ENCODE data around the gene SNRK. TPM values are rescaled to one million over a fixed set of nuclear protein-coding genes. Genes with fewer than 3 reads are reported as not detected.

The SNRK gene
- polyA plus RNA-seq, 3 donors: 12.8 to 19.7 (median 16.1) TPM

DNA sequence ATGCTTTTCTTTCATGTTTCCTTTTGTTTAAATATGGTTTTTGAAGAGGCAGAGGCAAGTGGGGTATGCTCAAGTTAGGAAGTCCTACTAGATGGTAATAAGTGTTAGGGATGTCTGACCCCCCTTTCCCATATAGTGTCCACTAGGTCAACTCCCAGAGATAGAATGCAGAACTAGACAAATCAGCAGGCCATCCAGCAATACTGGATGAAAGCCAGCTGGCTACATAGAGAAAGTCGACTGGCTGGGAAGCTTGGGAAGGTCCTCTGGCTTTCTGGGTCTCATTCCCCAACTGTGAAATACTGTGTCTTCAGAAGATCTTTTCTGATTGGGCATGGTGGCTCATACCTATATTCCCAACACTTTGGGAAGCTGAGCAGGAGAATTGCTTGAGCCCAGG lies 113.8 kb downstream of the SNRK start:
- Mint-ChIP-seq H3K9me3 (no peaks in the 10 kb centered on the region), H3K4me1 (peaks cover 4% of the 10 kb centered on the region), H3K36me3 (peaks cover 10% of the 10 kb centered on the region in 2 donors), H3K27me3 (ENCODE audit: low read depth in 3 of 3) (peaks cover 0 to 2% (median 0%) of the 10 kb centered on the region in 3 donors), H3K4me3 (no peak overlapping the region), H3K27ac (no peak overlapping the region)
- Histone ChIP-seq H3K9ac (ENCODE audit: insufficient read depth, low read length, poor library complexity, severe bottlenecking) (no peak overlapping the region), H4K20me1 (ENCODE audit: insufficient read depth, low read length) (no peaks in the 10 kb centered on the region), H3K4me2 (replicated peaks; ENCODE audit: extremely low read depth, low read length, poor library complexity, severe bottlenecking) (no peak overlapping the region), H3K27ac (ENCODE audit: low read depth in 1 of 2, low read length in 2 of 2) (no peak overlapping the region), H2AFZ (ENCODE audit: insufficient read depth, low read depth, low read length, poor library complexity, severe bottlenecking) (no peak overlapping the region), H3K27me3 (ENCODE audit: control insufficient read depth in 2 of 2, insufficient read depth in 2 of 2, low read length in 2 of 2) (no peaks in the 10 kb centered on the region), H3K36me3 (replicated peaks in 1 of 2; ENCODE audit: control insufficient read depth in 1 of 2, insufficient read depth in 2 of 2, low read length in 2 of 2) (no peaks in the 10 kb centered on the region), H3K4me3 (replicated peaks in 1 of 3; ENCODE audit: low read depth in 2 of 3, low read length in 3 of 3) (no peak overlapping the region), H3K9me3 (replicated peaks in 1 of 2; ENCODE audit: control insufficient read depth in 1 of 2, insufficient read depth in 1 of 2, low read length in 2 of 2) (no peaks in the 10 kb centered on the region), H3K79me2 (ENCODE audit: insufficient read depth, low read length) (no peaks in the 10 kb centered on the region), H3K4me1 (ENCODE audit: control insufficient read depth in 1 of 2, insufficient read depth in 2 of 2, low read length in 2 of 2) (no peaks in the 10 kb centered on the region)
- TF ChIP-seq CTCF (IDR thresholded peaks at IDR 0.05): no peak
- intact Hi-C loops (cut with micrococcal nuclease): no loop called here
- WGBS (ENCODE audit: insufficient coverage): no CpG with 5 or more reads among the region's 1 CpG
- no peak for DNase-seq

Other genes with a start within 250 kb of the SNRK start
- 1 to 10 TPM; 4.3 to 5.1 (median 4.4) TPM for gene POMGNT2, start 180.5 kb upstream of the SNRK start, polyA plus RNA-seq

All from CD14-positive monocyte (primary cell).